GM19455 (cell line): ENCODE measurements around the gene DYSF.

ENCODE experiments used
- ATAC-seq: cut with Tn5 transposase; IDR thresholded peaks from one replicate; pipeline ENCODE4 v1.9.1; 2021; ENCODE audit not compliant: unreplicated experiment

The DYSF gene

DNA sequence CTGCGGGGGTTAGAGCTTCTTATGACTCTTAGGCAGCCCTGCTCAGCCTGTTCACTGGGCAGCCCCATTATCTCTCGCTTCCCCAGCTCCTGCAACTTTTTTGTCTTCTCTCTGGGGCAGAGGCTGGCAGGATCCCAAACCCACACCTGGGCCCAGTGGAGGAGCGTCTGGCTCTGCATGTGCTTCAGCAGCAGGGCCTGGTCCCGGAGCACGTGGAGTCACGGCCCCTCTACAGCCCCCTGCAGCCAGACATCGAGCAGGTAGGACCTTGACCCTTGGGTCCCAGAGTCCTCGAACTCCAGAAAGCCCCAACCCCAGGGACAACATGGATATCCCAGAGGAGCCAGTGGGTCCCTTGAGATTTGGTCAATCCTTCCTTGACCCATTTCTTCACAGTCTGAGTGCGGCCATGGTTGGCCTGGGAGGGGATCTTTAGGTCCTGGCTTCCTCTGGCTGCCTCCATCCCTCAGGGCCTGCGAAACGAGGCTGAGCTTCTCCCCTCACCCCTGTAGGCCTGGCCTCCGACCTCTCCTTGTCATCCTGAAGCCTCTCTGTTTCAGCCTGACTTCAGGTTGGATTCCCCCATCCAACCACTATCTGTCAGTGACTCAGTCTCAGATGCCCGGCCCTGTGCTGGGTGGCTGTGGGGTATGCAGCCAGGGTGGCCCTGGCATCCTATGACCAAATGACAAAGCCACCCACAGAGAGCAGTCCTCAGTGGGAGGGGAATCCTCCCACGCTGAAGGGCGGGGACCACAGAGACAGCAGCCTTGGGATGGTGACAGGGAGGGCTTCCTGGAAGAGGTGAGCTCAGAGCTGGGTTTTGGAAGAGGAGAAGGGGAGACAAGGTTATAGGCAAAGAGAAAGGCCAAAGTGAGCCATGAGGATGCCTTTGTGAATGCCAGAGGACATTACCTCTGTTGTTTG lies 214.2 kb downstream of the DYSF start:
- ATAC-seq = no peak

DNA sequence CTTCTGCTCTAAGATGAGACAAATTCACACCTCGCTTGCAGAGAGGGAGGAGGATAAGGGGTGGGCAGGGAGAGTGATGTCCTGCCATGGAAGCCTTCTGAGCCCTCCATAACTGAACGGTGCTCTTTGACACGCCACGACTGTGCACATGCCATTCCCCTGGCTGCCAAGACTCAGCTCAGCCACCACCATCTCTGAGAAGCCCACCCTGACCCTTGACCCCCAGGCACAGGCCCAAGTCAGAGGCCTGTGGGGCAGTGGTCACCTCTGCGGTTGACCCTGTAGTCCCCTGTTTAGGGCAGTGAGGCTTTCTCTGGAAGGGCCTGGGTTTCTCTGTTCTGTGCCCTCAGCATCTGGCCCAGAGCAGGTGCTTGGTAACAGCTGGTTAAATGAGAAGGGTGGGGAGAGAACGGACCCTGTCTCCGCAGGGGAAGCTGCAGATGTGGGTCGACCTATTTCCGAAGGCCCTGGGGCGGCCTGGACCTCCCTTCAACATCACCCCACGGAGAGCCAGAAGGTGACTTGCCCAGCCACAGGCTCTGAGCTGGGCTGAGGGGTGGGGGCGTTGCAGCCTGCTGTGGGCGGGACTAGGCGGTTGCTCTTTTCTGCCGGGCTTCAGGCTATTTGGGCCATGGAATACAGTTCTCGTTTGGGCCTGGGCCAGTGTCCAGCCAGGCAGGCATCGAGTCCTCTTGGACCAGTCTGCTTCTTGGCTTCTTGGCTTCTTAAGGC lies 215.1 kb downstream of the DYSF start:
- no peak for ATAC-seq

DNA sequence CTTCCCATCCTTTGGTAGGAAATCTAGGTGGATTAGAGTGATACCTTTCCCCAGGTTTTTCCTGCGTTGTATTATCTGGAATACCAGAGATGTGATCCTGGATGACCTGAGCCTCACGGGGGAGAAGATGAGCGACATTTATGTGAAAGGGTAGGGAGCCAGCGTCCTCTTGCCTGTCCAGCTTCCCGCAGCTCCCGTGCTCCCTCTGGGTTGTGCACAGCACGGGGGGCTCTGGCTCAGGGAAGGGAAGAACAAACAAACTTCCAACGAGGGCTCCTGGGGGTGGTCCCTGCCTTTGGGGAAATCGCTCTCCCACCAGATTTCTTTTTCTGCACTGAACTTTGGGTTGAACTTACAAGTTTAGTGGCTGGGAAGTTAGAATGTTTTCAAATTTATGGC lies 215.7 kb downstream of the DYSF start:
- no peak for ATAC-seq

DNA sequence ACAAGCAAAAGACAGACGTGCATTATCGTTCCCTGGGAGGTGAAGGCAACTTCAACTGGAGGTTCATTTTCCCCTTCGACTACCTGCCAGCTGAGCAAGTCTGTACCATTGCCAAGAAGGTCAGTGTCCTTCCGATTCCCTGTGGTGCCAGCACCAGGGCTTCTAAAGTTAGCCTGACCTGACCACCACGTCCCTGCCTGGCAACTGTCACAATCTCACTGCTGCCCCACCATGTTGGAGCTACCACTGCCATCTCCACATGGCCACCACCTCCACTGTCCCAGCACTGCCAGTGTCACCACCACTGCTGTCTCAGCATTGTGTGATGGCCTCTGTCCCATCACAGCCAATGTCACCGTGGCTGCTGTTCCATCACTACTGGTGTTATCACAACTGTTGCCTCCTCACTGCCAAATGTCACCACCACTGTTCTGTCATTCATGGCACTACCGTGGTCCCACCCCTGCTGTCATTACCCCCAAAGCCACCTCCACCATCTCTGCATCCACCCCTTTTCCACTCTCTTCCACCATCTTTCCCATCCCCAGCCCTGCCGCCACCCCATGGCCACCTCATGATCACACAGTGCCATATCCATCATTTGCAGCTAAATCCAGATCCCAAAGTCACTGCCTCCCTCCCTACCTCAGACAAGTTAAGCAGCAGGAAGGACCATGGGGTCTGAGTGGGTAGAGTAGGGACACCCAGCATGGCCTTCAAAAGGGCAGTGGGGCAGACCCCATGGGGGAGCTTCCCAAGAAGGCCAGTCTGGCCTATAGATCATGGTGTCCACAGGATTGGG lies 216.5 kb downstream of the DYSF start:
- no peak for ATAC-seq

DNA sequence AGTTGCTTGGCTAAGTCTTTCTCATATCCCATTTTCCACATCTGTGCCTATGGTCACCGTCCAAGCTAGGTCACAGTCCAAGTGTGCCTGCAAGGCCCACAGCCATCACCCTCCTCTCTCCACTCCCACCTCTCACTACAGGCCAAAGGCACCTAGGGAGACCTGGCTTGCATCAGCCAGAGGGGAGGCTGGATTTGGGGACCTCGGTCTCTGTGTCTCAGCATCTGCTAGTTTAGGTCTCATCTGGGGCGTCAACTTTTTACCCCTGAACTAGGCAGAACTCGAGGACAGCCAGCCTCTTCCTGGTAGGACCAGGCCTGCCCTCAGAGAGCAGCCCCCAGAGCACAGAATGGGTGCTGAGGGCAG lies 217.1 kb downstream of the DYSF start:
- no peak for ATAC-seq

DNA sequence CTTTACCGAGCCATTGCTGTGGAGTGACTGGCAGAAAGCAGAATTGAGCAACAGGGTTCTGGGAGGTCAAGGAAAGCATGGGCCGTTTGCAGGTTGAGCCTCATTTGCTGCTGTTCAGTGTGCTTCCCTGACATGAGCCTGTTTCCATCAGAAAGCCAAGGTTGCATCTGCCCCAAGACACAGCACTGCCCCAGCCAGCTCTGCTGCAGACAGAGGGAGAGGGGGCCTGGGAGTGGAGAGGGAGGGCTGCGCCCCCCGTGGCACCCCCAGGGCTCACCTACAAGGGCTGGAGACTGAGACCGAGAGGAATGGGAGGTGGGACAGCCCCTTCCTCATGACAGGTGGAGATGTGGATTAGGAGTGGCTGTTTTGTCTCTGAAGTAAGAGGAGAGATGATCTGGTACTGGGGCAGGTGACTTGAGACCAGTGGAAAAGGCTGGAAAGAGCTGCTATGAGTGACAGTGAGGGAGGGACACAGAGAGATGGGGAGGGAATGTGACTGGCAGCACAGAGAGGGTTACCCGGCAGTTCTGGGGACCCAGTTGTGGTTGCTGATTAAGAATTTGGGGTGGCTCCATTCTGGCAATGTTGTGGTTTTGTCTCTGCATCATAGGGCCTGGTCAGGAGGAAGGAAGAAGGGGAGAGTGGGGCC lies 218.0 kb downstream of the DYSF start:
- ATAC-seq = no peak

DNA sequence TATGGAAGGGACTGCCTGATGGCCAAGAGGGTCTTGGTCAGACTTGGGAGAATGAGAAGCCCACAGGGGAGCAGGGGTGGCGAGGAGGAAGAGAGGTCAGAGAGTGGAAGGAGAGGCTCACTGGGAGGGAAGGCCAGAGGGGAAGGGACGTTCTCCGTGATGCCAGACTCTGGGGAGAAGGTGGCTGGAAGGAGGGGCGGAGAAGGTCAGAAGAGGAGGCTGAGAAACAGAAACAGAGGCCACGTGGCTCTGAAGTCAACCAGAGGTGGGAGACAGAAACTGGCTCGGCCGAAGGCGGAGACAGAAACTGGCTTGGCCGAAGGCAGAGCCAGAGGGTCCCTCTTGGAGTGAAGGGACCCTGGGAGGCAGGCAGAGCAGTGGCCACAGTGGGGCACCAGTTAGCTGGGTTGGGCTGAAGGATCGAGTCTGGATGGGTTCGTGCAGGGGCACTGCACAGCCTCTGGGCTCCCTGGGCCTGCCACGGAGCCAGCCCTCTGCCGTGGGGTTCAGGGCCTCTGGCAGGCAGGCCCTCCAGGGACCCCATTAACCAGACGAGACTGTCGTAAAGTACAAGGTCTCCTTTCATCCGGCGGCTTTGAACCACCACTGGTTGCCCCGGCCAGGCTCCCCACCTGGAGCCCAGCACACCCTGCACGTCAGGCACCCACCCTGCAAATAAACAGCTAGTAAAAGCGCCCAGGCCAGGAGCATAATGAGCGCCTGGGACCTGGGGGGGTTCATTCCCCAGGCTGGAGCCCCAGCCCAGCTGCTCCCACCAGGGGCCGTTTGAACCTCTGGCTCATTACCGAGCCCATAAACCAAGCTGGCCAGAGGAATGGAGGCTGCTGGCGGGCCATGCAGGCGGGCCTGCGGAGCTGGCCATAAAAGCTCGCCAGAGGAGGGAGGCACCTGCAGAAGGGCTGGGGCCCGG lies 218.8 kb downstream of the DYSF start:
- ATAC-seq = no peak

DNA sequence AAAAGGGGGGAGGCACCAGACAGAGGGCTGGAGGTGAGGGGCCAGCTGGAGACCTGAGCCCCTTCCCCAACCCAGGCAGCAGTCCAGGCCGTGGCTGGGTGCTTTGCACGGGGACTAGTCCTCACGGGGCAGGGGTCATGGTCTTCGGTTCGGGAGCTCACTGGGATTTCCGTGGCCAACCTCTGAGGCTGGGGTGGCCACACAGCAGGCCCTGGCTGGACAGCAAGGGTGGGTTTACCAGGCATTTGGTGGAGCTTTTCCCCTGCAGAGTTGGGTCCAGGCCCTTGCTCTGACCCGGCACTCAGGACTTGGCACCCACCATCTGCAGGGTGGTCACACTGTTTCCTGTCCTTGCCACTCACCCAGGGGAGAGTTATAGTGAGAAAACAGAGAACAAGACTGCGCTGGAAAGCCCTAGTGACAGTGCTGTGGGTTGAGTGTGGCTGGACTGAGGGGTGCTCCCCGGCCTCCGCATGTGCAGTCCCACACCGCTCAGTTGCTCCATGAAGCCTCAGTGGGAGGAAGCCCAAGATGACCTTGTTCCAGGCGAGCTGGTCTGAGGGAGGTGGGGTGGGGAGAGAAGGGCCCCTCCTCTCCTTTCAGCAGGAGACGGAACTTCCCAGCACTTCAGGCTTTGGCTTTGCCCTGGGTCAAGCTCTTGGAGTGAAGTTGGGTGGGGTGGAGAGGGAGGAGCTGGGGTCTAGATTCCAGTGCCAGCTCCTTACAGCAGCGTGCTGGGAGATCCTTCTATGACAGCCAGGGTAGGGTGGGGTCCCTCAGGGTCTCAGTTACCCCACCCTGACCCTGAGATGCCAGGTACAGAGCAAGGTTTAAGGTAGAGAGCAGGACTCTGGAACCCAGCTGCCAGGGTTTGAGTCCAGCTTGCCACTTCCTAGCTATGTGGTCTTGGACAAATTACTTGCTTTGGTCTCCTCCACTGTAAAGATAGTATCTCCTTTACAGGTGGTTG lies 219.8 kb downstream of the DYSF start:
- no peak for ATAC-seq

DNA sequence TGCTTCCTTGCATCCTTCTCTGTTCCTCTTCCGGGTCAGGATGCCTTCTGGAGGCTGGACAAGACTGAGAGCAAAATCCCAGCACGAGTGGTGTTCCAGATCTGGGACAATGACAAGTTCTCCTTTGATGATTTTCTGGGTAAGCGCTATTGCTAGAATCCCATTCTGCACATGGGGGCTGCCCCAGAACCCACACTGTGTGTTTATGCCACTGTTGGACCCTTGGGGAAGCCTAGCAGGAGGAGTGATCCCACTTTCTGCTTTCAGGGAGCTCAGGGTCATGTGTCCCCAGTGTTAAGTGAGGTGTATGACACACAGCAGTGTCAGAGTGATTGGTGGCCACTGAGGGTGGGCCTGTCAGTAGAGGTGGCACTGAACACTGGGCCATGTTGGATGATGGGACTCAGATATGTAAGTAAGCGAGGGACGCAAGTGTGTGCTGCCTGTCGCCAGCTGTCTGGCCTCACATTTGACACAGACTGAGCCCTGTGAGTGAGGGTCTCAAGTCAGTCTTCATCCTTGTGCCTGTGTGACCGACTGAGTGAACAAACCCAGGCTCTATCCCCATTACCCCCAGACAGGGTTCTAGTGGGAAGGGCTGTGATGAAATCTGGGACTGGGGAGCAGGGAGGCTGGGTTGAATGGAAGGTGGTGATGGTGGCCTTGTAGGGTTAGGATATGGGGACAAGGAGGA lies 220.9 kb downstream of the DYSF start:
- no peak for ATAC-seq

DNA sequence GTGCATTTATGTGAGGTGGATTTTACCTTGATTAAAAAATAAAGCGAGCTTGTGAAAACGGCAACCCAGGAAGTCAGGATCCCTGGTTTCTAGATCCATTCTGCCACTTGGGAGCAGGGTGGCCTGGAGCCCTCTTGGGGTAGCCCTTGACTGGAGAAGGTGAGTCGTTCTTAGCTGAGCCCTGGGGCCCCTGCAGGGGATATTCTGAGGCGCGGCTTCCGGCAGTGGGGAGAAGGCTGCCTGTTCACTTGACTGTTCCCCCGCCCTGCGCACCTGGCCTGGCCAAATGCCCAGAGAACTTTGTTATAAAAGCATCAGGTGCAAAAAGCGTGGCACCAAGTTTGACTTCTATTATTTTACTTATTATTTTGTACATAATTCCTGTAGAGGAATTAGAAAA lies 221.9 kb downstream of the DYSF start:
- ATAC-seq = no peak

DNA sequence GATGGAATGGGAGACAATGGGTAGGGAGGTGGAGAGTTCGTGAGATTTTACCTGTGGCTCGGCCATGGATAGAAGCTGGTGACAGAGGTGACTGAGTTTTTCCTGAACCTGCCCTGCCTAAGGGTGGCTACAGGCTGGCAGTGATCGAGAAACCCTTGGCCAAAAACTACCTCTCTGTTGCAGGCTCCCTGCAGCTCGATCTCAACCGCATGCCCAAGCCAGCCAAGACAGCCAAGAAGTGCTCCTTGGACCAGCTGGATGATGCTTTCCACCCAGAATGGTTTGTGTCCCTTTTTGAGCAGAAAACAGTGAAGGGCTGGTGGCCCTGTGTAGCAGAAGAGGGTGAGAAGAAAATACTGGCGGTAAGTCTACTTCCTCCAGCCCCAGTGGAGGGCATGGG lies 225.5 kb downstream of the DYSF start:
- ATAC-seq = no peak

DNA sequence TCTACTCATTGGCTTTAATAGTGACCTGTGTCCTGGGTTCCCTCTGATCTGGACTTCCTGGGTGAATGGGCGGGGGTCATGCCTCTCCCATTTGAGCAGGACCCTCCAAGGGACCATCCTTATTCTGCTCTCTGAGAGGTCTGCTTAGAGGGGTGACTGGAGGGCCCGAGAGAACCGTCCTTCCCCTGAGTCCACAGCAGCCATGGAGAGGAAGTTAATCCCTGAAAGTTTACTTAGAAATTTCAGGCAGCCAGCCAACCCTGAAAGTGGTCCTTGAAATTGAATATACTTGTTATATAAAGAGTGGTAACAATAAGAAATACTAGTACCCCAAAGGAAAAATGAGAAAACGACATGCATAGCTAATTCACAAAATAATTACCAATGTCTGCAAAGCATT lies 226.1 kb downstream of the DYSF start:
- no peak for ATAC-seq

DNA sequence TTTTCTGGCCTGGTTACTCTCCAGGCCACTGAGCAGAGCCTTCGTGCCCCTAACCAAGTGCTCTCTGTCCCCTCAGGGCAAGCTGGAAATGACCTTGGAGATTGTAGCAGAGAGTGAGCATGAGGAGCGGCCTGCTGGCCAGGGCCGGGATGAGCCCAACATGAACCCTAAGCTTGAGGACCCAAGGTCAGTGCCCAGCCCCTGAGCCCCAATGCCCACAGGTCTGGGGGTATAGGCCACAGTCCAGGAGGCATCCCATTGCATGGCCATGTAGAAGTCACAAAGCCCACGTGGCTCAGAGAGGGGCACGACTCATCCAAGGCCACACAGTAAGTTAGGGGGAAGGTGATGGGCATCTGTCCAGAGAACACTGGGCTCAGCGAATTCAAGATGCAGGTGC lies 227.6 kb downstream of the DYSF start:
- ATAC-seq = no peak

DNA sequence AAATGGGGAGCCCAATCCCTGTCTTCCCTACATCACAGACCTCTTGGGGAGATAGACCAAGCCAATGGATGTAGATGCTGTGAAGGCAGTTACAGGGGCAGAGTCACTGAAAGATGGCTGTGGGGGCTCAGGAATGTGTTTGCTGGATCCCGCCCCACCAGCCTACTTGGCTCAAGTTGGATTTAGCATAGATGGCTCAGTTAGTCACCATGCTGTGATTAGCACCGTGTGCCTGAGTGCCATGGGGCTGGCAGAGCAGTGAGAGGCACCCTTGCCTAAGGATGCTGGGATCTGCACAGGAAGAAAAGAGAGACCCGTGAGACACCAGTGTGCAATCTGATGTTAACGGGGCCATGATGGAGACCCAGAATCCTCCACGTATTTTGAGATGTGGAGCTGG lies 228.3 kb downstream of the DYSF start:
- no peak for ATAC-seq

DNA sequence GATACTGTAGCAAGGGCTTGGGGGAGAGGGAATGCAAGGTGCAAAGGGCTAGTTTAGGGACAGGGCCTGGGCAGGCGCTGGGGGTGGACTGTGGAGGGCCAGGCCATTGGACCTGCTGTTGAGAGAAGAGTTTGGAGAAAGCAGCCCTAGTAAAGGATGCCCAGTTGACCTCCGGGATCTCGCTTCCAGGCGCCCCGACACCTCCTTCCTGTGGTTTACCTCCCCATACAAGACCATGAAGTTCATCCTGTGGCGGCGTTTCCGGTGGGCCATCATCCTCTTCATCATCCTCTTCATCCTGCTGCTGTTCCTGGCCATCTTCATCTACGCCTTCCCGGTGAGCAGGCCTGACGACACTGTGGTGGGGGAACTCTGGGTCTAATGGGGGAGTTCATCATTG lies 229.0 kb downstream of the DYSF start:
- no peak for ATAC-seq

DNA sequence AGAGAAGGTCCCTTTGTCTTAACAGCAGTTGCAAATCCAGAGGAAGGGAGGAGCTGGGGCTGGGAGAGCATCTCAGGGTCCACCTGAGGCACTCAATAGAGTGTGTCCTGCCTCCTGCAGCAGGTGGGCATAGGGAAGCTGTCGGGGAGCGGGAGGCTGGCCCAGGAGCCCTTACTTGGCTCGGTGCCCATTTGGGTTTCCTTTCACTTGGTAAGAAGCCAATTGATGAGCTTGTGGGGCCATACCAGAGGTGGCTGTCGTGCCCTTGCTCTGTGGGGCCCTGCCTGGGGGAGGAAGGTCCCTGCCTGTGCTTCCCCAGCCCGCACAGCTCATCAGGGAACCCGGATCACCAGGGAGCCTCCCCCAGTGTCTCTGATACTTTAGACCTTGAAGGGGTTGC lies 229.7 kb downstream of the DYSF start:
- no peak for ATAC-seq

DNA sequence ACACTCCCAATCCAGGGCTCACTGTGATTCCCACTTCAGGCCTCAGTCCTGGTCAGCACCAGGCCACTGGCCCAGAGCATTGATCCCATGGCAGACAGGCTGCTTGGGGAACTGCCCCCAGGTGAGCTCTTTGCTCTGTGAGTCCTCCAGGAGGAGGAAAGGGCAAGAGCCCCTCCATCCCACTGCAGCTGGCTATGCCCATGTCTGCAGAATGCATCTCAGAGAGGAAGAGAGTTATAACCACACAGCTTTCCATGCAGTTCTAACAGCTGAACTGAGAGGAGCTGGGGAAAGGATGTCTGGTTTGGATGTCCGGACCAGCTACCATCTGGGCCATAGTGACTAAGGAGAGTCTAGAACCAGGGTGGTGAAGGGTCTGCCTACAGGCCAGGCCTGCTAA lies 230.3 kb downstream of the DYSF start:
- no peak for ATAC-seq
